GM12874 (cell line): ENCODE results near the gene RAB11FIP2.

Experiments
- CTCF ChIP-seq: IDR thresholded peaks from 2 replicates; pipeline ENCODE4 v1.5.1; 2011; ENCODE audit warnings: low read depth, mild to moderate bottlenecking, control low read depth, low read length, moderate library complexity; ENCODE audit not compliant: insufficient read depth

The RAB11FIP2 gene

DNA sequence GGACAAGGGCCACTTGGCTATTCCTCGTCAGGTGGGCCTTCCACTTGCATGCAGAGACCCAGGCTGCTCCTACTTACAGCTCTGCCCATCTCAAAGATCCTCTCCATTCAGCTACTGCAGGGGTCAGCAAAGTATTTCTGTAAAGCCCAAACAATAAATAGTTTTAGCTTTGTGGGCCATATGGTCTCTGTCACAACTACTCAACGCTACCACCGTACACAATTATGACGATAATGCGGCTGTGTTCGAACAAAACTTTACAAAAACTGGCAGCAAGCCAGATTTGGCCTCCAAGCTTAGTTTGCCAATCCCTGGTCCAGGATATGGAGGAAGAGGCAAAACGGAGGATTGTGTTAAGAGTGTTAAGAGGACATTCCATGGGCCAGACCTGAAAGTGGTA is 12.8 kb downstream of the RAB11FIP2 start:
- TF ChIP-seq CTCF: no peak

- no peak for TF ChIP-seq CTCF
These were observed 14.2 kb downstream of the RAB11FIP2 start for GRCh38 chr10:118032564-118032963.

DNA sequence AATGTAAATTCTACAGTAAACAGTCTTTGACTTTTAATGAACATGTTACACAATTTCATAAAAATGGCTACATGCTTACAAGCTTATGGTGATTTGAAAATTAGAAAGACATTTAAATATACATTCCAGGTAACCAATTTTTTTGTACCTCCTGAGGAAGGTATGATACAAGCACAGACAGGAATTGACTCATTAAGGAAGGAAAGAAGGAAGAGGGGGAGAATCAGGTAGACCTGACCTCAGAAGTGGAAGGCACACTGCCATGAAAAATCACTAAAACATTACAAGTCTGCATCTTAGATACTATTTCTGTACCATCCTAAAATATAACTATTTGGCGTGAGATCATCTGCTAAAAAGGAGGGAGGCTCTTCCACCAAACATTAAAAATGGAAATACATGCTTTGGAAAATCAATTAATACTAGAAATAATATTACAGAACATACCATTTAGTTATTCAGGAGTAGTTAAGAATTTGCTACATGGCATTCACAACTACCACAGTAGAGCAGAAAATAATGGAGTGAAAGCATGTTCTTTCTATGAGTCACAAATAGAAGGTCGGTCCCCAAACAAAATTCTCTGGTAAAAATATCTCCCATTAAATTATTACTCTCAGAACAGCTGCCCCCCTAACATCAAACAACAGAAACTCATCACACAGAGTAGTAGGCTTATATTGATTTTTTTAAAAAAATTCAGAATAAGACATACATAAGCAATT is 15.2 kb downstream of the RAB11FIP2 start:
- no peak for TF ChIP-seq CTCF

DNA sequence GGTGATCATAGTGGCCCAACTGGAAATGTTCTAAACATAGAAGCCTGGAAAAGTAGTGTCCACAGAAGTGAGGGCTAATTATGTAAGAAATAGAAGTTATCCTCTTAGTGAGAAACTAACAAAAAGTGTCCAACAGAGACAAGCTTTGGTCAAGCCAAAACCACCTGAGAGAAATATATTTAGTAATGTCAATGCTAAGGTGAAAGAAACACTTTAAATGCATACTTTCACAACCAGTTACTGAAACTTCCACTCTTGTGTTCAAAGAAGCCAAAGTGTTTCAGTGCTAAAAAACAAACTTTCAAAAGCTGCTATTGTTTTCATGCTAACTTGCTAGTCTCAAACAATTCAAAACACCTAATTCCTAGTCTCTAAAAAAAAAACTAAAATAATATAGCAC is 18.1 kb downstream of the RAB11FIP2 start:
- no peak for TF ChIP-seq CTCF

DNA sequence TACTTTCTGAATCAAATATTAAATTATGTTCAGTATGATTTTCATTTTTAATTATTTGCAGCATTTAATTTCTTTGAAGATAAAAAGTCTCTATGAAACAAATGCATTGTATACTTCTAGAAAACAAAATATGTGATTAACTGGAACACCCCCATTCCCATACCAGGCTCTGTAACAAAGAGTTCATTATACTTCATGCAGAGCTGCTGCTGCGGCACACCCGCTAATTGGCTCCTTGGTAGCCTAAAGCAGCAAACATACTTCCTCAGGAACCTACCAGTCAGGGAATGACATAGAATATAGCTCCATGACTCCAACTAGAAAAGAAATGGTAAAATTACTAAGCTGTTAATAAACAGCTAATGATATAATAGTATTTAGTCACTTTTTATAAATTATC is 19.3 kb downstream of the RAB11FIP2 start:
- TF ChIP-seq CTCF: no peak

GRCh38 chr10:118026936-118027335 is 19.8 kb downstream of the RAB11FIP2 start:
- no peak for TF ChIP-seq CTCF

GRCh38 chr10:118020365-118020764 is 26.4 kb downstream of the RAB11FIP2 start:
- TF ChIP-seq CTCF: no peak

DNA sequence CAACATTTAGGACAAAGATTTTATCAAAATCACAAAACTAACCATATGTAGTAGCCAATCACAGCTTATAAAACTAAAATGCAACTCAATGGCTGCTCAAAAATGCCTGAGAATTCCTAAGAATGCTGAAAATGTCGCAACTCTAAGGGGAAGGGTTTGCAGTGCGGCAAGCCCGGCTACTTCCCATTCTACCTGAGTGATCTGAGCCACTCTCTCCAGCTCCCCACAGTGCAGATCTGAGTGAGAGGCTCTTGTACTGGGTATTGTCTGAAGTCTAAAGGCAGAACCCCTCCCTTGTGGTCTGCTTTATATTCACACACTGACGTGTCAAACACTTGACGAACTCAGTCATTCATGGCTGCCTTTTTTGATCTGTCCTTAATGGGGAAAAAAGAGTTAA is 28.9 kb downstream of the RAB11FIP2 start:
- TF ChIP-seq CTCF: no peak
